Neural cell (in vitro differentiated cells): ENCODE results near the gene PRDM15.

ENCODE experiments used
- CTCF ChIP-seq: fragments of 450-650 bp; IDR thresholded peaks from 2 replicates; pipeline ENCODE4 v1.5.1; 2014; ENCODE audit warnings: antibody characterized with exemption, mild to moderate bottlenecking, moderate library complexity; ENCODE audit not compliant: poor library complexity, severe bottlenecking
- EZH2 ChIP-seq: fragments of 200-600, 300-800 bp; shearing (Covaris generic), sonication (generic); IDR thresholded peaks from 2 replicates; pipeline ENCODE4 v1.6.1; 2014; ENCODE audit warnings: antibody characterized with exemption, low read length, borderline replicate concordance, mild to moderate bottlenecking; ENCODE audit not compliant: insufficient read depth, poor library complexity, severe bottlenecking
- SMC3 ChIP-seq: fragments of 450-650 bp; conservative IDR thresholded peaks from 2 replicates; pipeline ENCODE4 v1.6.1; 2014; ENCODE audit warnings: antibody characterized with exemption, mild to moderate bottlenecking, moderate library complexity; ENCODE audit not compliant: poor library complexity

GRCh38 chr21:41846536-41846935 lies 32.6 kb downstream of the PRDM15 start:
- TF ChIP-seq EZH2 (no peak), SMC3 (no peak), CTCF (no peak)
